ENCODE data around the gene MUS81. TPM values are rescaled to one million over a fixed set of nuclear protein-coding genes. Genes with fewer than 3 reads are reported as not detected.

Gene MUS81
- total and polyA plus RNA-seq, 2 of the 13 experiments (the other 11 are each of a cell fraction or from before 2014, with no cell fraction given), result 25.6 to 30.2 TPM

GRCh38 chr11:65899356-65900124 lies 39.3 kb downstream of the MUS81 start (continued):
- TF ChIP-seq KLF15 (CRISPR knock-in tag; IDR thresholded peaks at IDR 0.05; ENCODE audit: borderline replicate concordance), result no peak
- TF ChIP-seq GLI4 (CRISPR knock-in tag; IDR thresholded peaks at IDR 0.05; ENCODE audit: borderline replicate concordance), result peak; percentile 77; the same call in 1 of the 2 replicates
- no peak for TF ChIP-seq ATF7 (IDR thresholded peaks at IDR 0.05)
- TF ChIP-seq ATF7 (CRISPR knock-in tag; IDR thresholded peaks at IDR 0.05), result no peak
- TF ChIP-seq MEF2D (CRISPR knock-in tag; IDR thresholded peaks at IDR 0.05), result peak; percentile 70
- TF ChIP-seq JUND (CRISPR knock-in tag; IDR thresholded peaks at IDR 0.05), result no peak
- no peak for TF ChIP-seq SP140L (CRISPR knock-in tag; IDR thresholded peaks at IDR 0.05; ENCODE audit: borderline replicate concordance)
- no peak for TF ChIP-seq FOXK2 (IDR thresholded peaks at IDR 0.05)
- no peak for TF ChIP-seq TFE3 (CRISPR knock-in tag; IDR thresholded peaks at IDR 0.05)
- no peak for TF ChIP-seq ZBTB21 (CRISPR knock-in tag; IDR thresholded peaks at IDR 0.05)
- TF ChIP-seq SP1 (IDR thresholded peaks at IDR 0.05), result no peak
- TF ChIP-seq SP1 (CRISPR knock-in tag; IDR thresholded peaks at IDR 0.05), result 0 out of 2 replicates have a peak, but pooled peaks have one; percentile 23
- TF ChIP-seq ZNF512B (CRISPR knock-in tag; IDR thresholded peaks at IDR 0.05; ENCODE audit: borderline replicate concordance), result no peak
- no peak for TF ChIP-seq ZBTB20 (CRISPR knock-in tag; IDR thresholded peaks at IDR 0.05; ENCODE audit: borderline replicate concordance, low read depth)
- TF ChIP-seq ZNF333 (CRISPR knock-in tag; IDR thresholded peaks at IDR 0.05; ENCODE audit: borderline replicate concordance), result peak; percentile 4; the same call in 1 of the 2 replicates
- TF ChIP-seq GATAD2A (CRISPR knock-in tag; IDR thresholded peaks at IDR 0.05), result peak; percentile 56; the same call in 1 of the 2 replicates
- no peak for TF ChIP-seq ATM (IDR thresholded peaks at IDR 0.05; ENCODE audit: borderline replicate concordance)
- no peak for TF ChIP-seq TBX3 (IDR thresholded peaks at IDR 0.05; ENCODE audit: borderline replicate concordance)
- TF ChIP-seq KDM5A (IDR thresholded peaks at IDR 0.05; ENCODE audit: borderline replicate concordance, low read length), result no peak
- TF ChIP-seq MAFK (conservative IDR thresholded peaks at IDR 0.05 in 1 of 2, IDR thresholded peaks at IDR 0.05 in 1 of 2; ENCODE audit: low read length in 2 of 2), result peak; percentile 1 to 53; a peak in 1 of 4 replicates
- TF ChIP-seq ATF1 (CRISPR knock-in tag; IDR thresholded peaks at IDR 0.05), result no peak
- no peak for TF ChIP-seq ATRX (CRISPR knock-in tag; IDR thresholded peaks at IDR 0.05; ENCODE audit: borderline replicate concordance)
- TF ChIP-seq ZNF768 (CRISPR knock-in tag; IDR thresholded peaks at IDR 0.05), result peak; percentile 52; the same call in 1 of the 2 replicates
- no peak for TF ChIP-seq CENPX (CRISPR knock-in tag; IDR thresholded peaks at IDR 0.05)
- TF ChIP-seq ZIK1 (CRISPR knock-in tag; IDR thresholded peaks at IDR 0.05; ENCODE audit: borderline replicate concordance, low read depth), result peak; percentile 57; the same call in 1 of the 2 replicates
- TF ChIP-seq GZF1 (CRISPR knock-in tag; IDR thresholded peaks at IDR 0.05), result peak; percentile 52; the same call in 1 of the 2 replicates
- peak; percentile 52; the same call in 1 of the 2 replicates for TF ChIP-seq ATF3 (CRISPR knock-in tag; IDR thresholded peaks at IDR 0.05)

Measured in HepG2 (cell line).